HL-60 (cell line): Measurements from ENCODE around the gene CFAP46.

ENCODE experiments used
- DNase-seq, 2 experiments: peaks; one replicate each; pipeline ENCODE4 v3.0.0-alpha.2; 2010 to 2020; ENCODE audit warnings: low read depth in 1 of 2, low spot score in 1 of 2
- H3K27ac ChIP-seq: fragments of 250-450 bp; sonication (Bioruptor Pico); replicated peaks from 2 replicates; pipeline ENCODE4 v1.5.1; 2020; ENCODE audit warnings: mild to moderate bottlenecking, moderate library complexity
- H3K27me3 ChIP-seq: fragments of 250-450 bp; sonication (Bioruptor Pico); 2 replicates; pipeline ENCODE4 v1.5.1; 2021; ENCODE audit warnings: mild to moderate bottlenecking, moderate library complexity; ENCODE audit not compliant: insufficient read depth, poor library complexity, severe bottlenecking
- H3K4me3 ChIP-seq: replicated peaks from 2 replicates; pipeline ENCODE4 v1.5.1; 2011; ENCODE audit warnings: mild to moderate bottlenecking, control low read depth, low read length; ENCODE audit not compliant: insufficient read depth
- CTCF ChIP-seq: IDR thresholded peaks from one replicate; pipeline ENCODE4 v1.5.1; 2011; ENCODE audit warnings: low read length, control low read depth, inconsistent platforms; ENCODE audit not compliant: insufficient read depth
- GABPA ChIP-seq: IDR thresholded peaks from 2 replicates; pipeline ENCODE4 v1.6.1; 2012; ENCODE audit warnings: low read depth
- POLR2AphosphoS5 ChIP-seq: IDR thresholded peaks from 2 replicates; pipeline ENCODE4 v1.6.1; 2012; ENCODE audit warnings: low read depth
- REST ChIP-seq: IDR thresholded peaks from 2 replicates; pipeline ENCODE4 v1.6.1; 2012; ENCODE audit warnings: low read depth; ENCODE audit not compliant: insufficient replicate concordance
- SPI1 ChIP-seq: IDR thresholded peaks from 2 replicates; pipeline ENCODE4 v1.6.1; 2012; ENCODE audit warnings: low read depth, mild to moderate bottlenecking, borderline replicate concordance

Gene CFAP46

GRCh38 chr10:132929953-132930548 lies 12.3 kb downstream of the CFAP46 start:
- no peak for TF ChIP-seq REST
- TF ChIP-seq SPI1, result 0 out of 2 replicates have a peak, but pooled peaks have one; percentile 11
- no peak for TF ChIP-seq GABPA
- TF ChIP-seq CTCF, result no peak
- TF ChIP-seq POLR2AphosphoS5, result no peak
- Histone ChIP-seq H3K27ac (peak overlapping the region; percentile 53), H3K4me3 (no peak overlapping the region), H3K27me3 (no peaks in the 10 kb centered on the region)
- peak; percentile 34 to 76 for DNase-seq

- no peaks in the 10 kb centered on the region for H3K27me3 ChIP-seq
- no peak overlapping the region for H3K4me3 ChIP-seq
- no peak for TF ChIP-seq REST
- no peak for TF ChIP-seq SPI1
- no peak for TF ChIP-seq POLR2AphosphoS5
- TF ChIP-seq CTCF, result no peak
- TF ChIP-seq GABPA, result no peak
- DNase-seq, result no peak
- peak overlapping the region; percentile 53 for H3K27ac ChIP-seq
These were observed 12.9 kb downstream of the CFAP46 start for GRCh38 chr10:132929480-132929879.

- no peak for DNase-seq
- H3K4me3 ChIP-seq, result no peak overlapping the region
- no peaks in the 10 kb centered on the region for H3K27me3 ChIP-seq
- TF ChIP-seq REST, result no peak
- TF ChIP-seq GABPA, result no peak
- TF ChIP-seq POLR2AphosphoS5, result no peak
- no peak for TF ChIP-seq SPI1
- no peak for TF ChIP-seq CTCF
- H3K27ac ChIP-seq, result no peak overlapping the region
These were observed 14.1 kb downstream of the CFAP46 start for GRCh38 chr10:132928261-132928660.
